C4-2B (cell line): ENCODE results near the gene ADGRG7.

Experiments
- ZFX ChIP-seq: fragments of 450-650 bp; IDR thresholded peaks from 2 replicates; pipeline ENCODE4 v1.6.1; 2017
- TF ChIP-seq, protein P1 (sequence below): fragments of 450-650 bp; conservative IDR thresholded peaks from 2 replicates; pipeline ENCODE4 v1.5.1; 2017; ENCODE audit warnings: mild to moderate bottlenecking

DNA sequence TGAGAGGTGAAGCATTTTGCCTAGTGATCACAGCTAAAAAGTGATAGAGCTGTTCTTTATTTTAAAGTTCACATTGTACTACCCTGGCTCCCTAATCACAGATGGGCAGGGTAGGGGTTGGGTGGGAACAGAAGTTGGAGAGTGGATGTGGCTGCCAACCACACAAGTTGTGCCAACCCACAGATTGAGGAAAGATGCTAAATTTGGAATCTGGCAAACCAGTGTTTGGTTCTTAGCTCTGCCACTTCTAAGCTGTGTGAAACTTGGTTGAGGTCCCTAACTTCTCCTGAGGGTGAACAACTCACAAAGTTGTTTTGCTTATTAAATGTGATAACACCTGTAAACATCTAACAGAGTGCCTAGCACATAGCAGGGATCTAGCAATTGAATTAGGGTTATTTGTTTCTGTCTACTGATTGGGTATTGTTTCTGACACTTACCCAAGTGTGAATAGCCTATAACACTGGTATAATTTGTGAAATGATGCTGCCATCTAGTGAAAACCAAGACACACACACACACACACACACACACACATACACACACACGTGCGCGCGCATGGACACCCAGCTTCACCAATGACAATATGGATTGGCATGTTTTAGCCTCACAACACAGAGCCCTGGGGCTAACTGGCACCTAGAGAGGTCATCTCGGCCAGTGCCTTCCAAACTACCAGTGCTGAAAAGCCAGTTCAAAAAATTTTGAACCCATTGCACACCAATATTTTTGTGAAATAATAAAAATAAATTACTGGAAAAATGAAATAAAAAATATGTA lies 25.3 kb downstream of the ADGRG7 start:
- TF ChIP-seq, protein P1, sequence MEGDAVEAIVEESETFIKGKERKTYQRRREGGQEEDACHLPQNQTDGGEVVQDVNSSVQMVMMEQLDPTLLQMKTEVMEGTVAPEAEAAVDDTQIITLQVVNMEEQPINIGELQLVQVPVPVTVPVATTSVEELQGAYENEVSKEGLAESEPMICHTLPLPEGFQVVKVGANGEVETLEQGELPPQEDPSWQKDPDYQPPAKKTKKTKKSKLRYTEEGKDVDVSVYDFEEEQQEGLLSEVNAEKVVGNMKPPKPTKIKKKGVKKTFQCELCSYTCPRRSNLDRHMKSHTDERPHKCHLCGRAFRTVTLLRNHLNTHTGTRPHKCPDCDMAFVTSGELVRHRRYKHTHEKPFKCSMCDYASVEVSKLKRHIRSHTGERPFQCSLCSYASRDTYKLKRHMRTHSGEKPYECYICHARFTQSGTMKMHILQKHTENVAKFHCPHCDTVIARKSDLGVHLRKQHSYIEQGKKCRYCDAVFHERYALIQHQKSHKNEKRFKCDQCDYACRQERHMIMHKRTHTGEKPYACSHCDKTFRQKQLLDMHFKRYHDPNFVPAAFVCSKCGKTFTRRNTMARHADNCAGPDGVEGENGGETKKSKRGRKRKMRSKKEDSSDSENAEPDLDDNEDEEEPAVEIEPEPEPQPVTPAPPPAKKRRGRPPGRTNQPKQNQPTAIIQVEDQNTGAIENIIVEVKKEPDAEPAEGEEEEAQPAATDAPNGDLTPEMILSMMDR: peak; percentile 52
- no peak for TF ChIP-seq ZFX
